HepG2 (cell line): ENCODE results near the gene ATF6. TPM values are rescaled to one million over a fixed set of nuclear protein-coding genes. Genes with fewer than 3 reads are reported as not detected.

Experiments
- ZBTB7A ChIP-seq: sonication (generic); formaldehyde crosslinking; IDR thresholded peaks from 2 replicates; pipeline ENCODE4 v1.8.0; 2022; ENCODE audit warnings: mild to moderate bottlenecking, missing genetic modification reagents
- polyA plus RNA-seq, 8 experiments: library from polyadenylated mRNA; depleted of rRNA in 3 of 8; stranded (reverse) in 7 of 8; unstranded in 1 of 8; fragments of >200 nt; fragmentation: Illumina TruSeq in 4 of 8; extraction: Trizol in 4 of 8; gene quantifications; 2 replicates each; pipeline versions ENCODE4 v1.2.1 to v1.2.3, GENCODE V29; 2011 to 2016; ENCODE audit warnings: low read depth in 4 of 8, missing spikeins in 1 of 8, mixed read lengths in 1 of 8; ENCODE audit not compliant: insufficient read depth in 1 of 8
- total RNA-seq, 5 experiments: library from RNA; depleted of rRNA; stranded (reverse); fragments of >200 nt; fragmentation: Illumina TruSeq; extraction: Trizol; gene quantifications; 2 replicates each; pipeline ENCODE4 v1.2.3, GENCODE V29; 2016; ENCODE audit warnings: low read depth in 1 of 5
- TF ChIP-seq, protein P1 (sequence below): sonication (generic); formaldehyde crosslinking; IDR thresholded peaks from 2 replicates; pipeline ENCODE4 v1.4.0; 2020; ENCODE audit warnings: mild to moderate bottlenecking, missing genetic modification reagents
- TF ChIP-seq, protein P2 (sequence below): sonication (generic); formaldehyde crosslinking; IDR thresholded peaks from 2 replicates; pipeline ENCODE4 v1.5.0; 2020; ENCODE audit warnings: mild to moderate bottlenecking, missing genetic modification reagents, borderline replicate concordance
- TF ChIP-seq, protein P3 (sequence below): IDR thresholded peaks from 2 replicates; pipeline ENCODE4 v1.6.1; 2016
- TF ChIP-seq, protein P4 (sequence below): sonication (generic); formaldehyde crosslinking; IDR thresholded peaks from 2 replicates; pipeline ENCODE4 v1.9.0; 2022; ENCODE audit warnings: missing genetic modification reagents, mild to moderate bottlenecking, borderline replicate concordance

Gene ATF6
- total and polyA plus RNA-seq, 2 of the 13 experiments (the other 11 are each of a cell fraction or from before 2014, with no cell fraction given): 13.2 to 14.5 TPM

DNA sequence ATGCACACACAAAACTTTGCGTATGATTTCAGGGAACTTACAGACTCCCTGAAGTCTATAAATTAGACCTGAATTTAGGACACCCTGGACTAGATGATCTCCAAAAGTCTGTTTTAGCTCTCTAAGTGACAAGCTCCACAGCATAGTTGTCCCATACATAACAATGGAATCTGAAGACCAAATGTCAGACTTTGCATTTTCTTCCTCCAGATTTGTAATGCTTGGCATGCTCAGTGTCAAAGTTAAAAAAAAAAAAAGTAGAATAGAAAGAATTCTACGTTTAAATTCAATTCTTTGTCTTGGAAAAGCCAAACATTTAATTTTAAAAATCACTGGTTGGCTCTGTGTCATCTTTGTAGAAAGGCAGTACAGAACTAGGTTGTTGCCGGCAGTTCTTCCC lies 190.8 kb downstream of the ATF6 start (continued):
- TF ChIP-seq ZBTB7A: no peak
- TF ChIP-seq, protein P1, sequence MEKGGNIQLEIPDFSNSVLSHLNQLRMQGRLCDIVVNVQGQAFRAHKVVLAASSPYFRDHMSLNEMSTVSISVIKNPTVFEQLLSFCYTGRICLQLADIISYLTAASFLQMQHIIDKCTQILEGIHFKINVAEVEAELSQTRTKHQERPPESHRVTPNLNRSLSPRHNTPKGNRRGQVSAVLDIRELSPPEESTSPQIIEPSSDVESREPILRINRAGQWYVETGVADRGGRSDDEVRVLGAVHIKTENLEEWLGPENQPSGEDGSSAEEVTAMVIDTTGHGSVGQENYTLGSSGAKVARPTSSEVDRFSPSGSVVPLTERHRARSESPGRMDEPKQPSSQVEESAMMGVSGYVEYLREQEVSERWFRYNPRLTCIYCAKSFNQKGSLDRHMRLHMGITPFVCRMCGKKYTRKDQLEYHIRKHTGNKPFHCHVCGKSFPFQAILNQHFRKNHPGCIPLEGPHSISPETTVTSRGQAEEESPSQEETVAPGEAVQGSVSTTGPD (CRISPR knock-in tag): no peak
- TF ChIP-seq, protein P2, sequence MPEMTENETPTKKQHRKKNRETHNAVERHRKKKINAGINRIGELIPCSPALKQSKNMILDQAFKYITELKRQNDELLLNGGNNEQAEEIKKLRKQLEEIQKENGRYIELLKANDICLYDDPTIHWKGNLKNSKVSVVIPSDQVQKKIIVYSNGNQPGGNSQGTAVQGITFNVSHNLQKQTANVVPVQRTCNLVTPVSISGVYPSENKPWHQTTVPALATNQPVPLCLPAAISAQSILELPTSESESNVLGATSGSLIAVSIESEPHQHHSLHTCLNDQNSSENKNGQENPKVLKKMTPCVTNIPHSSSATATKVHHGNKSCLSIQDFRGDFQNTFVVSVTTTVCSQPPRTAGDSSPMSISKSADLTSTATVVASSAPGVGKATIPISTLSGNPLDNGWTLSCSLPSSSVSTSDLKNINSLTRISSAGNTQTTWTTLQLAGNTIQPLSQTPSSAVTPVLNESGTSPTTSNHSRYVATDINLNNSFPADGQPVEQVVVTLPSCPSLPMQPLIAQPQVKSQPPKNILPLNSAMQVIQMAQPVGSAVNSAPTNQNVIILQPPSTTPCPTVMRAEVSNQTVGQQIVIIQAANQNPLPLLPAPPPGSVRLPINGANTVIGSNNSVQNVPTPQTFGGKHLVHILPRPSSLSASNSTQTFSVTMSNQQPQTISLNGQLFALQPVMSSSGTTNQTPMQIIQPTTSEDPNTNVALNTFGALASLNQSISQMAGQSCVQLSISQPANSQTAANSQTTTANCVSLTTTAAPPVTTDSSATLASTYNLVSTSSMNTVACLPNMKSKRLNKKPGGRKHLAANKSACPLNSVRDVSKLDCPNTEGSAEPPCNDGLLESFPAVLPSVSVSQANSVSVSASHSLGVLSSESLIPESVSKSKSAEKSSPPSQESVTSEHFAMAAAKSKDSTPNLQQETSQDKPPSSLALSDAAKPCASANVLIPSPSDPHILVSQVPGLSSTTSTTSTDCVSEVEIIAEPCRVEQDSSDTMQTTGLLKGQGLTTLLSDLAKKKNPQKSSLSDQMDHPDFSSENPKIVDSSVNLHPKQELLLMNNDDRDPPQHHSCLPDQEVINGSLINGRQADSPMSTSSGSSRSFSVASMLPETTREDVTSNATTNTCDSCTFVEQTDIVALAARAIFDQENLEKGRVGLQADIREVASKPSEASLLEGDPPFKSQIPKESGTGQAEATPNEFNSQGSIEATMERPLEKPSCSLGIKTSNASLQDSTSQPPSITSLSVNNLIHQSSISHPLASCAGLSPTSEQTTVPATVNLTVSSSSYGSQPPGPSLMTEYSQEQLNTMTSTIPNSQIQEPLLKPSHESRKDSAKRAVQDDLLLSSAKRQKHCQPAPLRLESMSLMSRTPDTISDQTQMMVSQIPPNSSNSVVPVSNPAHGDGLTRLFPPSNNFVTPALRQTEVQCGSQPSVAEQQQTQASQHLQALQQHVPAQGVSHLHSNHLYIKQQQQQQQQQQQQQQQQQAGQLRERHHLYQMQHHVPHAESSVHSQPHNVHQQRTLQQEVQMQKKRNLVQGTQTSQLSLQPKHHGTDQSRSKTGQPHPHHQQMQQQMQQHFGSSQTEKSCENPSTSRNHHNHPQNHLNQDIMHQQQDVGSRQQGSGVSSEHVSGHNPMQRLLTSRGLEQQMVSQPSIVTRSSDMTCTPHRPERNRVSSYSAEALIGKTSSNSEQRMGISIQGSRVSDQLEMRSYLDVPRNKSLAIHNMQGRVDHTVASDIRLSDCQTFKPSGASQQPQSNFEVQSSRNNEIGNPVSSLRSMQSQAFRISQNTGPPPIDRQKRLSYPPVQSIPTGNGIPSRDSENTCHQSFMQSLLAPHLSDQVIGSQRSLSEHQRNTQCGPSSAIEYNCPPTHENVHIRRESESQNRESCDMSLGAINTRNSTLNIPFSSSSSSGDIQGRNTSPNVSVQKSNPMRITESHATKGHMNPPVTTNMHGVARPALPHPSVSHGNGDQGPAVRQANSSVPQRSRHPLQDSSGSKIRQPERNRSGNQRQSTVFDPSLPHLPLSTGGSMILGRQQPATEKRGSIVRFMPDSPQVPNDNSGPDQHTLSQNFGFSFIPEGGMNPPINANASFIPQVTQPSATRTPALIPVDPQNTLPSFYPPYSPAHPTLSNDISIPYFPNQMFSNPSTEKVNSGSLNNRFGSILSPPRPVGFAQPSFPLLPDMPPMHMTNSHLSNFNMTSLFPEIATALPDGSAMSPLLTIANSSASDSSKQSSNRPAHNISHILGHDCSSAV: no peak
- TF ChIP-seq, protein P3, sequence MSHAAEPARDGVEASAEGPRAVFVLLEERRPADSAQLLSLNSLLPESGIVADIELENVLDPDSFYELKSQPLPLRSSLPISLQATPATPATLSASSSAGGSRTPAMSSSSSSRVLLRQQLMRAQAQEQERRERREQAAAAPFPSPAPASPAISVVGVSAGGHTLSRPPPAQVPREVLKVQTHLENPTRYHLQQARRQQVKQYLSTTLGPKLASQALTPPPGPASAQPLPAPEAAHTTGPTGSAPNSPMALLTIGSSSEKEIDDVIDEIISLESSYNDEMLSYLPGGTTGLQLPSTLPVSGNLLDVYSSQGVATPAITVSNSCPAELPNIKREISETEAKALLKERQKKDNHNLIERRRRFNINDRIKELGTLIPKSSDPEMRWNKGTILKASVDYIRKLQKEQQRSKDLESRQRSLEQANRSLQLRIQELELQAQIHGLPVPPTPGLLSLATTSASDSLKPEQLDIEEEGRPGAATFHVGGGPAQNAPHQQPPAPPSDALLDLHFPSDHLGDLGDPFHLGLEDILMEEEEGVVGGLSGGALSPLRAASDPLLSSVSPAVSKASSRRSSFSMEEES (CRISPR knock-in tag): no peak
- TF ChIP-seq, protein P4, sequence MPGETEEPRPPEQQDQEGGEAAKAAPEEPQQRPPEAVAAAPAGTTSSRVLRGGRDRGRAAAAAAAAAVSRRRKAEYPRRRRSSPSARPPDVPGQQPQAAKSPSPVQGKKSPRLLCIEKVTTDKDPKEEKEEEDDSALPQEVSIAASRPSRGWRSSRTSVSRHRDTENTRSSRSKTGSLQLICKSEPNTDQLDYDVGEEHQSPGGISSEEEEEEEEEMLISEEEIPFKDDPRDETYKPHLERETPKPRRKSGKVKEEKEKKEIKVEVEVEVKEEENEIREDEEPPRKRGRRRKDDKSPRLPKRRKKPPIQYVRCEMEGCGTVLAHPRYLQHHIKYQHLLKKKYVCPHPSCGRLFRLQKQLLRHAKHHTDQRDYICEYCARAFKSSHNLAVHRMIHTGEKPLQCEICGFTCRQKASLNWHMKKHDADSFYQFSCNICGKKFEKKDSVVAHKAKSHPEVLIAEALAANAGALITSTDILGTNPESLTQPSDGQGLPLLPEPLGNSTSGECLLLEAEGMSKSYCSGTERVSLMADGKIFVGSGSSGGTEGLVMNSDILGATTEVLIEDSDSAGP (CRISPR knock-in tag): no peak
